ENCODE data around the gene UNK. TPM values are rescaled to one million over a fixed set of nuclear protein-coding genes. Genes with fewer than 3 reads are reported as not detected.

The UNK gene
- total RNA-seq, 1 experiment from 2014 or later, result 29.6 TPM

GRCh38 chr17:75832652-75833400 lies 48.2 kb downstream of the UNK start:
- no peak for DNase-seq (ENCODE audit: low spot score)

- DNase-seq (ENCODE audit: low spot score), result no peak
Observed at GRCh38 chr17:75834279-75834920, 49.8 kb downstream of the UNK start.

GRCh38 chr17:75834928-75835653 lies 50.5 kb downstream of the UNK start:
- DNase-seq (ENCODE audit: low spot score), result no peak

GRCh38 chr17:75835654-75835987 lies 51.0 kb downstream of the UNK start:
- no peak for DNase-seq (ENCODE audit: low spot score)

- no peak for DNase-seq (ENCODE audit: low spot score)
Observed at GRCh38 chr17:75836605-75837004, 52.0 kb downstream of the UNK start.

GRCh38 chr17:75837899-75838298 lies 53.3 kb downstream of the UNK start:
- DNase-seq (ENCODE audit: low spot score), result no peak

GRCh38 chr17:75838410-75838809 lies 53.8 kb downstream of the UNK start:
- no peak for DNase-seq (ENCODE audit: low spot score)

GRCh38 chr17:75839942-75840798 lies 55.6 kb downstream of the UNK start:
- no peak for DNase-seq (ENCODE audit: low spot score)

- DNase-seq (ENCODE audit: low spot score), result no peak
Observed at GRCh38 chr17:75840799-75841164, 56.2 kb downstream of the UNK start.

- DNase-seq (ENCODE audit: low spot score), result no peak
Observed at GRCh38 chr17:75842411-75842810, 57.8 kb downstream of the UNK start.

- no peak for DNase-seq (ENCODE audit: low spot score)
Observed at GRCh38 chr17:75842963-75843576, 58.5 kb downstream of the UNK start.

- no peak for DNase-seq (ENCODE audit: low spot score)
Observed at GRCh38 chr17:75843577-75844529, 59.2 kb downstream of the UNK start, which contains the start of gene UNC13D. Gene UNC13D (minus strand): TSS chr17:75844404. CDS start chr17:75844337, 67 bp downstream.

- peak; percentile 71 for DNase-seq (ENCODE audit: low spot score)
Observed at GRCh38 chr17:75844530-75845057, 60.0 kb downstream of the UNK start.

GRCh38 chr17:75845058-75845711 lies 60.6 kb downstream of the UNK start:
- DNase-seq (ENCODE audit: low spot score), result peak; percentile 89

GRCh38 chr17:75845933-75846691 lies 61.5 kb downstream of the UNK start:
- no peak for DNase-seq (ENCODE audit: low spot score)

GRCh38 chr17:75846692-75847613 lies 62.3 kb downstream of the UNK start:
- DNase-seq (ENCODE audit: low spot score), result no peak
